Natural killer cell treated with Interleukin-12 subunit alpha and Interleukin-12 subunit beta and Interleukin-15 and Interleukin-18, amount 100 ng/mL, for 72 hours (primary cell): ENCODE data around the gene PARP6. TPM values are rescaled to one million over a fixed set of nuclear protein-coding genes. Genes with fewer than 3 reads are reported as not detected.
A peak's percentile ranks its signal among the peaks of the same experiment; 100 is the strongest.

ENCODE experiments used
- ATAC-seq, 2 donors: fragments of 150-1000 bp; cut with Tn5 transposase in 1 of 2; sonication (Bioruptor Pico), chemical (Tn5 transposase) in 1 of 2; 2 replicates each; pipeline ENCODE4 v1.10.0; 2021
- DNase-seq: peaks from one replicate; pipeline ENCODE4 v3.0.0; 2022; ENCODE audit warnings: low spot score
- H3K27ac Mint-ChIP-seq, 2 donors: 1 replicate in 1 of 2; 2 replicates in 1 of 2; pipeline ENCODE4 v1.8.0; 2022; ENCODE audit warnings: mixed read lengths in 2 of 2, mild to moderate bottlenecking in 1 of 2, moderate library complexity in 1 of 2
- H3K27me3 Mint-ChIP-seq, 2 donors: 1 replicate in 1 of 2; 2 replicates in 1 of 2; pipeline ENCODE4 v1.8.0; 2022; ENCODE audit warnings: mixed read lengths in 2 of 2
- H3K36me3 Mint-ChIP-seq: one replicate; pipeline ENCODE4 v1.8.0; 2022; ENCODE audit warnings: mixed read lengths
- H3K4me1 Mint-ChIP-seq, 2 donors: 1 replicate in 1 of 2; 2 replicates in 1 of 2; pipeline ENCODE4 v1.8.0; 2022; ENCODE audit warnings: low read depth in 2 of 2, mixed read lengths in 2 of 2, mild to moderate bottlenecking in 1 of 2
- H3K4me3 Mint-ChIP-seq: one replicate; pipeline ENCODE4 v1.8.0; 2022; ENCODE audit warnings: mixed read lengths
- H3K9me3 Mint-ChIP-seq: 2 replicates; pipeline ENCODE4 v1.8.0; 2022; ENCODE audit warnings: mixed read lengths
- total RNA-seq, 2 donors: library from RNA; stranded (reverse); gene quantifications; one replicate each; pipeline ENCODE4 v1.2.3, GENCODE V29; 2022

The PARP6 gene
- total RNA-seq, 2 donors from 2014 or later, result 48.5 to 80.9 TPM

DNA sequence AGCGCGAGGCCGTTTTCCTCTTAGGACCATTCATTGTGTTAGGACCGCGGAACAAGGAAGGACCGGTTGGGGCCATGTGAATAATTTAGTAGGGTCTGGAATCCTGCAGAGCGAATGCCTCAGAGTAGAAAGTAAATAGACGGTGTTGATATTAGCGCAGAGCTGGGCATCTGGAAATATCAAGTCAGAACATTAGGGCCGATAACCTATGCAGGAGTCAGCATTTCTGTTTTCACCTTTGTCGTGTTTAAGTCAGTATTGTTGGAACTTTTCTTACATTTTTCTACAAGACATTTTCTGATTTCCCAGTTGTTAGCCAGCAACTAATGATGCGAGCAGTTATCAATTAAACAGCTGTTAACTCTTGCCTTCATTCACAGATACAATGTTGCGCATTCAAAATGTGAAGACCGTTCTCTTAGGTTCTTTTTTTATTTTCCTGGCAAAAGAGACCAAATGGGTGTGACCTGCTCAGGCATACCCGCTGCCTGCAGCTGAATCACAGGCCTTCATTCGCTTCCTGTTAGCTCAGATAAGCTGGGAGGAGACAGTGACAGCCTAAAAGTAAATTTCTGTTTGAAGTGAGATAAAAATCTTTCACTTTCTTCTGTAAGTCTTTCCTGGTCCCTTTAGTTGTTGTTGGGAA lies 40.4 kb downstream of the PARP6 start:
- no peak for ATAC-seq
- H3K27ac Mint-ChIP-seq, result peak overlapping the region; percentile 95 to 98
- H3K27me3 Mint-ChIP-seq, result no peaks in the 10 kb centered on the region
- DNase-seq, result peak; percentile 72
- H3K4me1 Mint-ChIP-seq, result peaks cover 50 to 54% of the 10 kb centered on the region in 2 donors
- H3K9me3 Mint-ChIP-seq, result no peaks in the 10 kb centered on the region
- peaks cover 27% of the 10 kb centered on the region for H3K36me3 Mint-ChIP-seq
- peak overlapping the region; percentile 95 for H3K4me3 Mint-ChIP-seq

GRCh38 chr15:72231066-72231832 lies 41.1 kb downstream of the PARP6 start, which contains the start of gene PKM:
TSS of gene PKM (minus strand) at chr15:72231190. CDS start at chr15:72219097, 12,093 bp downstream.
- peaks cover 27% of the 10 kb centered on the region for H3K36me3 Mint-ChIP-seq
- no peaks in the 10 kb centered on the region for H3K27me3 Mint-ChIP-seq
- H3K9me3 Mint-ChIP-seq, result no peaks in the 10 kb centered on the region
- H3K4me1 Mint-ChIP-seq, result peaks cover 48 to 52% of the 10 kb centered on the region in 2 donors
- H3K4me3 Mint-ChIP-seq, result peak within 1 kb of the TSS; percentile 95
- ATAC-seq (peak; percentile 71 to 78), DNase-seq (peak; percentile 99)
- H3K27ac Mint-ChIP-seq, result peak within 1 kb of the TSS; percentile 95 to 98

DNA sequence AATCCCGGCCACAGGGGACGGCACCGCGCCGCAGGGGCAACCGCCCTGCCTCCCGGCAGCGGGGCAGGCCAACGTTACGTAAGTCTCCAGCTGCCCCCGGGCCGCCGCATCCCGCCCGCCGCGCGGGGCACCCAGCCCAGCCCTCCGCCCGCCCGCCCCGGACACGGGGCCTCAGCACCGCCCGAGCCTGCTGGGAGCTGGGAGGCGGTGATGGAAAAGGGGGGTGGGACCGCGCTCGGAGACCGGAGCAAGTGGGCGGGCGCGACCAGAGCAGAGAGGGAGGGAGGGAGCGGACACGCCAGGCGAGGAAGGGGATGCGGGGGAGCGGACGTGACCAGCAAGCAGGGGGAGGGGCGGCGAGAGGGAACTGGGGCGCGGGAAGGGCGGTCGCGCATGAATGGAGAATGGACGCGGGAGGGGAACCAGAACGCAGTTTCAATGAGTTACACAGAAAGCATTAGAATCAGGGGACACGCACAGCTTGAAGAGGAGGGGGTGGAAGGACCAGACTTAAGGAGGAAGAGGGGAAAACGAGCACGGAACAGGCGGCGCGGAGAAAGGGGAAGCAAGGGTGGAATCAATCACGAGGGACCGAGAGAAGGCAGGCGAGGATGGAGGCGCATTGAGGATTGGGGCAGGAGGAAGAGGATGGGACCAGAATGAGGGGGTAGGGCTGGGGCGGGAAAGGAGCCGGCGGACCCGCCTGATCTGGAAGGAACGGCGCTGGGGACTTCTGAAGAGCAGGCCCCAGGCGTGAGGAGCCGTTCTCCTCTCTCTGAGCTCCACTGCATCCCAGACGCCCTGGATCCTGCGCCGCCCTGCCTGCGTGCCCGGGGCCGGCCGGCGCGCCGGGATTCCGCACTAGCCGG lies 41.9 kb downstream of the PARP6 start:
- DNase-seq, result peak; percentile 94
- peaks cover 34% of the 10 kb centered on the region for H3K36me3 Mint-ChIP-seq
- H3K4me1 Mint-ChIP-seq, result peaks cover 53 to 57% of the 10 kb centered on the region in 2 donors

GRCh38 chr15:72229947-72230196 lies 42.5 kb downstream of the PARP6 start:
- no peaks in the 10 kb centered on the region for H3K9me3 Mint-ChIP-seq
- peaks cover 37% of the 10 kb centered on the region for H3K36me3 Mint-ChIP-seq
- H3K27ac Mint-ChIP-seq, result peak overlapping the region; percentile 95 to 98
- ATAC-seq, result no peak
- DNase-seq, result no peak
- peaks cover 55 to 59% of the 10 kb centered on the region in 2 donors for H3K4me1 Mint-ChIP-seq
- peak overlapping the region; percentile 95 for H3K4me3 Mint-ChIP-seq
- no peaks in the 10 kb centered on the region for H3K27me3 Mint-ChIP-seq

More for the DNA sequence above, 41.9 kb downstream of the PARP6 start:
- Mint-ChIP-seq H3K27me3 (no peaks in the 10 kb centered on the region), H3K4me3 (peak overlapping the region; percentile 95), H3K27ac (peak overlapping the region; percentile 95 to 98), H3K9me3 (no peaks in the 10 kb centered on the region)
- peak; percentile 32 to 54 for ATAC-seq

DNA sequence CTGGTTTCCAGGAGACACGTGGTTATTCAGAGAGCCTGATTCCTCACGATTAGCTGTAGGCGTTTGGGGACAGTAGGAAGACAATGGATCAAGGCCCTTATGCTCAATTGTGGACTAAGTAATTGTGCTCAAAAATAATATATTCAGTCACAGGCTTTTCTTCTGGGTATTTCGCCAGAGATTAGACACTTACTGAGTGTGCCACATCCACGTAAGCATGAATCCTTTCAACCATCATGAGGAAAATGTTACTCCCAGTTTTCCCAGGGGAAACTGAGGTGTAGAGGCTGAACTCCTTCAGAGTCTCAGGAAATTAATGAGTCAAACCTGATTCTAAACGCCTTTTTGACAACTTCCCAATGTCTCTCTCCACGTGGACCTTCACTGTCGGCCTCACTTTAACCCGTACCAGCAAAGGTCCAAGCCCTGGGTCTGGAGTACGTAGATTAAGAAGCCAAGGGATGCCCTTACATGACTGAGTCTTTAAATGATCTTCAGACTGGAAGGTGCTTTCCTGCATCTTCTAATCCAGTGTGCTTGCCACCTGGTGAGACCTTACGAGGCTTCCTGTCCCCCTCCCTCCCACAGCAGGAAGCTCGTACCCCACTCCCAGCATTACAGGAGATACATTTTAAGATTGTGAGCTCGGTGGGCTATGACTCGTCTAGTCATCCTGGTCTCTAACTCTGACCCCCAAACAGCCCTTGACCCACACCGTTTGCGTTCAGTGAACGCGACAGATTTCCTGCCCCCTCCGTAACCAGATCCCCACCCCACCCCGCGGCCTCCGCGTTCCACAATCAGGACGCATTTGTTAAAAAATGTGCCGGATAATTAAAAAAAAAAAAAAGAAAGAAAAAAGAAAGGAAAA lies 43.0 kb downstream of the PARP6 start:
- Mint-ChIP-seq H3K27me3 (no peaks in the 10 kb centered on the region), H3K36me3 (peaks cover 38% of the 10 kb centered on the region), H3K4me1 (peaks cover 55 to 60% of the 10 kb centered on the region in 2 donors), H3K27ac (peak overlapping the region; percentile 95 to 98), H3K9me3 (no peaks in the 10 kb centered on the region), H3K4me3 (peak overlapping the region; percentile 95)
- ATAC-seq (no peak), DNase-seq (no peak)

GRCh38 chr15:72227720-72228119 lies 44.6 kb downstream of the PARP6 start:
- peak overlapping the region; percentile 95 for H3K4me3 Mint-ChIP-seq
- H3K27me3 Mint-ChIP-seq, result no peaks in the 10 kb centered on the region
- peaks cover 51% of the 10 kb centered on the region for H3K36me3 Mint-ChIP-seq
- H3K27ac Mint-ChIP-seq, result peak overlapping the region; percentile 95 to 98
- no peaks in the 10 kb centered on the region for H3K9me3 Mint-ChIP-seq
- no peak for ATAC-seq
- peaks cover 66 to 68% of the 10 kb centered on the region in 2 donors for H3K4me1 Mint-ChIP-seq
- peak; percentile 63 for DNase-seq

GRCh38 chr15:72227192-72227586 lies 45.2 kb downstream of the PARP6 start:
- peak; percentile 19 to 25 for ATAC-seq
- H3K36me3 Mint-ChIP-seq, result peaks cover 56% of the 10 kb centered on the region
- DNase-seq, result peak; percentile 71
- peak overlapping the region; percentile 95 for H3K4me3 Mint-ChIP-seq
- no peaks in the 10 kb centered on the region for H3K9me3 Mint-ChIP-seq
- H3K27me3 Mint-ChIP-seq, result no peaks in the 10 kb centered on the region
- H3K4me1 Mint-ChIP-seq, result peaks cover 66 to 68% of the 10 kb centered on the region in 2 donors
- H3K27ac Mint-ChIP-seq, result peak overlapping the region; percentile 95 to 98

GRCh38 chr15:72223278-72223677 lies 49.1 kb downstream of the PARP6 start:
- H3K4me1 Mint-ChIP-seq, result peaks cover 74 to 75% of the 10 kb centered on the region in 2 donors
- DNase-seq (no peak), ATAC-seq (no peak)
- no peaks in the 10 kb centered on the region for H3K27me3 Mint-ChIP-seq
- peaks cover 62% of the 10 kb centered on the region for H3K36me3 Mint-ChIP-seq
- peak overlapping the region; percentile 59 to 86 for H3K27ac Mint-ChIP-seq
- peak overlapping the region; percentile 64 for H3K4me3 Mint-ChIP-seq
- no peaks in the 10 kb centered on the region for H3K9me3 Mint-ChIP-seq

DNA sequence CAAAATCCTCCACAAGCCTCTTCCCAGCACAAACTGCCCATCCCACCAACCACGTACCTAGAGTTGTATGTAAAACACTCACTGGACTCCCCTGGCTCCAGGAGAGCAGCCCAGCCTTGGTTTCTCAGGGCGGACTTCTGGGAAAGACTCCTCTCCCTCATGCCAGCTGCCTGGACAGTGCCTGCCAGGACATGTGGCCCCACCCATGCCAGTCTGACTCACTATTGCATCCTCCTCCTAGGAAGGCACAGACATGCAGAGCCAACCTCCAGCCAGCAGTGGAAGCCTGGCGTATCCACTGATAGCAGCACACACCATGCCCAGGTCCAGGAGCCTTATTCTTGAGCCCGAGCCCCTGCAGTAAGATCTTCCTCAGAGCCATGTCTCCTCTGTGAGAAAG lies 50.0 kb downstream of the PARP6 start:
- ATAC-seq, result no peak
- Mint-ChIP-seq H3K27ac (peak overlapping the region; percentile 59 to 86), H3K9me3 (no peaks in the 10 kb centered on the region), H3K4me1 (peaks cover 67 to 69% of the 10 kb centered on the region in 2 donors), H3K4me3 (peak overlapping the region; percentile 70), H3K27me3 (no peaks in the 10 kb centered on the region), H3K36me3 (peaks cover 59% of the 10 kb centered on the region)
- DNase-seq, result no peak

DNA sequence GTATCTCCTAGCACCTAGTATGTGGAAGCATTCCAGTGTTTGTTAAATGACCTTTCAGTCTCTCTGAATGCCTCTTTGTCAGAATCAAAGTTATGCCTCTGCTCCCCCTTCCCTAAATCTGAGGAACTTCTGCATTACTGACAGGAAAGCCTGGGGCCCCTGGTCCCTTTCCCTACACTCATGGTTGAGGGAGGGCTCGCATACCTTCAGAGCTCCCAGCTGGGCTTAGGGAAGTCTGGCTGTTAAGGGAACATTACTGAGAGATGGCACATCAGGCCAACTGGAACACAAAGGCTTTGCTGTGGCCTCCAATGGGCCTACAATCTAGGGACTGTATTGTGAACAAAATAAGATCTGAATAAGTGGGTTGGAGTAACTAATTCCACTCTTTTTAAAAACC lies 51.7 kb downstream of the PARP6 start:
- no peak for DNase-seq
- Mint-ChIP-seq H3K4me1 (peaks cover 55% of the 10 kb centered on the region in 2 donors), H3K9me3 (no peaks in the 10 kb centered on the region), H3K4me3 (no peak overlapping the region), H3K27ac (peak overlapping the region; percentile 49 to 75), H3K27me3 (no peaks in the 10 kb centered on the region), H3K36me3 (peaks cover 56% of the 10 kb centered on the region)
- ATAC-seq, result no peak

- peaks cover 40% of the 10 kb centered on the region for H3K36me3 Mint-ChIP-seq
- DNase-seq, result no peak
- peak overlapping the region in 1 of 2 donors; percentile 31 for H3K27ac Mint-ChIP-seq
Observed at GRCh38 chr15:72217216-72217615, 55.1 kb downstream of the PARP6 start.

GRCh38 chr15:72216079-72216478 lies 56.3 kb downstream of the PARP6 start:
- DNase-seq (no peak), ATAC-seq (no peak)
- H3K9me3 Mint-ChIP-seq, result no peaks in the 10 kb centered on the region
- H3K27ac Mint-ChIP-seq, result no peak overlapping the region
- H3K4me3 Mint-ChIP-seq, result no peak overlapping the region
- peaks cover 33% of the 10 kb centered on the region for H3K36me3 Mint-ChIP-seq
- H3K27me3 Mint-ChIP-seq, result no peaks in the 10 kb centered on the region
- H3K4me1 Mint-ChIP-seq, result peaks cover 22 to 27% of the 10 kb centered on the region in 2 donors

More at GRCh38 chr15:72217216-72217615, 55.1 kb downstream of the PARP6 start:
- Mint-ChIP-seq H3K27me3 (no peaks in the 10 kb centered on the region), H3K4me1 (peaks cover 28 to 32% of the 10 kb centered on the region in 2 donors), H3K4me3 (no peak overlapping the region), H3K9me3 (no peaks in the 10 kb centered on the region)
- no peak for ATAC-seq
